Progenitor cell of endocrine pancreas (in vitro differentiated cells): ENCODE results near the gene ADA. TPM values are rescaled to one million over a fixed set of nuclear protein-coding genes. Genes with fewer than 3 reads are reported as not detected.

Experiments used
- DNase-seq: peaks from one replicate; pipeline ENCODE4 v3.0.0; 2021; ENCODE audit warnings: low spot score; ENCODE audit not compliant: unreplicated experiment
- H3K27ac Mint-ChIP-seq: 2 replicates; pipeline ENCODE4 v1.8.0; 2021; ENCODE audit warnings: mild to moderate bottlenecking, moderate library complexity, mixed read lengths
- H3K27me3 Mint-ChIP-seq: 2 replicates; pipeline ENCODE4 v1.8.0; 2021; ENCODE audit warnings: mixed read lengths
- H3K36me3 Mint-ChIP-seq: 2 replicates; pipeline ENCODE4 v1.8.0; 2022; ENCODE audit warnings: mixed read lengths; ENCODE audit not compliant: insufficient read depth
- H3K4me1 Mint-ChIP-seq: 2 replicates; pipeline ENCODE4 v1.8.0; 2021; ENCODE audit warnings: low read depth, mixed read lengths
- H3K4me3 Mint-ChIP-seq: 2 replicates; pipeline ENCODE4 v1.8.0; 2021; ENCODE audit warnings: low read depth, mild to moderate bottlenecking, moderate library complexity, mixed read lengths
- H3K9me3 Mint-ChIP-seq: 2 replicates; pipeline ENCODE4 v1.8.0; 2021; ENCODE audit warnings: low read depth, mixed read lengths
- CTCF ChIP-seq: fragments of 200-600 bp; sonication (generic); IDR thresholded peaks from one replicate; pipeline ENCODE4 v1.5.0; 2021; ENCODE audit warnings: antibody characterized with exemption, mild to moderate bottlenecking; ENCODE audit not compliant: unreplicated experiment
- total RNA-seq: library from RNA; stranded (reverse); gene quantifications from 2 replicates; pipeline ENCODE4 v1.2.1, GENCODE V29; 2021

ADA gene
- total RNA-seq, 1 donor from 2014 or later: 11.4 TPM

- no peaks in the 10 kb centered on the region for H3K4me1 Mint-ChIP-seq
- H3K27me3 Mint-ChIP-seq: no peaks in the 10 kb centered on the region
- TF ChIP-seq CTCF: no peak
- no peaks in the 10 kb centered on the region for H3K9me3 Mint-ChIP-seq
- peaks cover 1% of the 10 kb centered on the region for H3K36me3 Mint-ChIP-seq
- H3K27ac Mint-ChIP-seq: no peak overlapping the region
- DNase-seq: no peak
- no peak overlapping the region for H3K4me3 Mint-ChIP-seq
Measured at GRCh38 chr20:44599715-44600114, 51.8 kb downstream of the ADA start.

- Mint-ChIP-seq H3K27ac (no peak overlapping the region), H3K36me3 (peaks cover 1% of the 10 kb centered on the region), H3K4me3 (no peak overlapping the region), H3K4me1 (no peaks in the 10 kb centered on the region), H3K9me3 (no peaks in the 10 kb centered on the region), H3K27me3 (no peaks in the 10 kb centered on the region)
- no peak for TF ChIP-seq CTCF
- DNase-seq: no peak
Measured at GRCh38 chr20:44598423-44599305, 52.8 kb downstream of the ADA start.

DNA sequence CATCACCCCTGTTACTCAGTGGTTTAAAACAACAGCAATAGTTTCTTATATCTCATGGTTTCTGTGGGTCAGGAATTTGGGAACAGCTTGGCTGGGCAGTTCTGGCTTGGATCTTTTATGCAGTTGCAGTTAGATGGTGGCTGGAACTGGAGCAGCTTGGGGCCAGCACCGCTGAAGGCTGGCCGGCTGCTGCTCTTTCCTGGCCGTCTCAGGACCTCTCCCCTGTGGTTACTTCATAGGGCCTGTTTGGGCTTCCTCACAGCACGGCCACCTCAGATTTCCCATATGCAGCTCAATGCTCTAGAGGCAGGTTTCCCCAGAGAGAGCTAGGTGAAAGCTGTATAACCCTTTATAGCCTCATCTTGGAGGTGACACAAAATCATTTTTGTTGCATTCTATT lies 53.6 kb downstream of the ADA start:
- H3K27ac Mint-ChIP-seq: peak overlapping the region; percentile 23
- no peak for TF ChIP-seq CTCF

DNA sequence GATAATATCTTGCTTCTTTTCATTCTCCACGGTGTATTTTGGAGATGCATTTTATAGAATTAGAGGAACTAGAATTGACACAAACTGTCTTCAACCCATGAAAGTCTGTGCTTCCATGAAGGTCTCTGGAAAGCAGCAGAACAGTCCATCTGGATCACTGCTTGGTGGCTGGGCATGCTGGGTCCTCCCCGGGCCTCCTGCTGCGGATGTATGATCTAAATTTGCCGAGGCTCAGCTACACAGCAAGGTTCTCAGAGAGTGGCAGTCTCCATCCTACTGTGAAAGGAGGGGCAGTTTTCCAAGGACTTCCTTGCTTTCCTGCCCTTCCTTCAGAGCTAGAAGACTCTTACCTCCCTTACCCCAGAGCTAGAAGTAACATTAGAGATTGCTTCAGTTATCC lies 54.0 kb downstream of the ADA start:
- no peaks in the 10 kb centered on the region for H3K9me3 Mint-ChIP-seq
- no peaks in the 10 kb centered on the region for H3K4me1 Mint-ChIP-seq
- H3K4me3 Mint-ChIP-seq: no peak overlapping the region
- TF ChIP-seq CTCF: no peak
- H3K27me3 Mint-ChIP-seq: no peaks in the 10 kb centered on the region
- no peak overlapping the region for H3K27ac Mint-ChIP-seq
- DNase-seq: no peak
- peaks cover 4% of the 10 kb centered on the region for H3K36me3 Mint-ChIP-seq

More for the DNA sequence above, 53.6 kb downstream of the ADA start:
- peaks cover 1% of the 10 kb centered on the region for H3K36me3 Mint-ChIP-seq
- H3K27me3 Mint-ChIP-seq: no peaks in the 10 kb centered on the region
- DNase-seq: no peak
- H3K4me3 Mint-ChIP-seq: no peak overlapping the region
- H3K4me1 Mint-ChIP-seq: no peaks in the 10 kb centered on the region
- H3K9me3 Mint-ChIP-seq: no peaks in the 10 kb centered on the region

DNA sequence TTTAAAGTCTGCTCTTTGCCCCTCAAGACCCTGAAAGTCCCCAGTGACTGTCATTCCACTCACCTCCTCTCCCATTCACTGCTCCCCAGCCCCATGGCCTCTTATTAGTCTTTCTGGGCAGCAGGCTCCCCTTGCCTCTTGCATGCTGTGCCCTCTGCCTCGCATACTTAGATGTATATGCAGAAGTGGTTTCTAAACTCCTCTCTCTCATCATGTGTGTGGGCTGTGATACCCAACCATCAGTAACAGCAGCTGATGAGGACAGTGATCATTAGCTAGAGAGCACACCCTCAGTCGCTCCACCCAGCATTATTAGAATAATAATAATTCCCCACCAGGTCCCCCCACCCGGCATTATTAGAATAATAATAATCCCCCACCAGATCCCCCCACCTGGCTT lies 54.6 kb downstream of the ADA start:
- Mint-ChIP-seq H3K36me3 (peaks cover 6% of the 10 kb centered on the region), H3K9me3 (no peaks in the 10 kb centered on the region), H3K27me3 (no peaks in the 10 kb centered on the region), H3K4me1 (no peaks in the 10 kb centered on the region), H3K27ac (no peak overlapping the region), H3K4me3 (no peak overlapping the region)
- TF ChIP-seq CTCF: no peak
- DNase-seq: no peak
